CD4-positive, alpha-beta T cell (primary cell): ENCODE measurements around the gene MCAM. TPM values are rescaled to one million over a fixed set of nuclear protein-coding genes. Genes with fewer than 3 reads are reported as not detected.

Experiments used
- ATAC-seq: fragments of 200-7000 bp; cut with Tn5 transposase; one replicate; pipeline ENCODE4 v1.10.0; 2022; ENCODE audit warnings: mild to moderate bottlenecking; ENCODE audit not compliant: poor library complexity
- CTCF ChIA-PET: fragments of 350-600 bp; sonication (Branson Sonifier 250); formaldehyde crosslinking; loops from one replicate; lab custom pipeline; 2021; ENCODE audit warnings: antibody characterized with exemption, inconsistent platforms; lab: Charles Lee
- POLR2A ChIA-PET: fragments of 350-600 bp; sonication (Branson Sonifier 250); formaldehyde crosslinking; loops from one replicate; lab custom pipeline; 2021; ENCODE audit warnings: antibody characterized with exemption, inconsistent platforms; lab: Charles Lee
- DNase-seq, 14 experiments: peaks; one replicate each; pipeline ENCODE4 v3.0.0-alpha.2; 2013 to 2020; ENCODE audit warnings: mixed read lengths in 2 of 14
- H3K27ac ChIP-seq, 2 donors: one replicate each; pipeline versions ENCODE4 v1.5.1 to v1.7.0; 2013; ENCODE audit warnings: low read length in 2 of 2, low read depth in 1 of 2, mild to moderate bottlenecking in 1 of 2
- H3K27me3 ChIP-seq, 2 experiments: 1 replicate in 1 of 2; 2 replicates in 1 of 2; pipeline versions ENCODE4 v1.6.1 to v1.7.0; 2013; ENCODE audit warnings: low read length in 2 of 2, control low read depth in 1 of 2, mild to moderate bottlenecking in 1 of 2, moderate library complexity in 1 of 2; ENCODE audit not compliant: insufficient read depth in 2 of 2, control insufficient read depth in 1 of 2
- H3K36me3 ChIP-seq: one replicate; pipeline ENCODE4 v1.6.1; 2013; ENCODE audit warnings: low read length, control low read depth; ENCODE audit not compliant: insufficient read depth
- H3K4me1 ChIP-seq: one replicate; pipeline ENCODE4 v1.6.1; 2013; ENCODE audit warnings: low read length, control low read depth; ENCODE audit not compliant: insufficient read depth
- H3K4me3 ChIP-seq: one replicate; pipeline ENCODE4 v1.5.1; 2013; ENCODE audit warnings: mild to moderate bottlenecking, low read length, moderate library complexity
- H3K9me3 ChIP-seq, 2 experiments: 1 replicate in 1 of 2; 2 replicates in 1 of 2; pipeline versions ENCODE4 v1.6.1 to v1.7.0; 2013; ENCODE audit warnings: low read length in 2 of 2, mild to moderate bottlenecking in 2 of 2, control low read depth in 1 of 2, moderate library complexity in 1 of 2; ENCODE audit not compliant: control insufficient read depth in 1 of 2, insufficient read depth in 1 of 2
- H3K27ac Mint-ChIP-seq: one replicate; pipeline ENCODE4 v1.8.0; 2020; ENCODE audit warnings: mixed read lengths
- H3K27me3 Mint-ChIP-seq: one replicate; pipeline ENCODE4 v1.8.0; 2021; ENCODE audit warnings: mixed read lengths
- H3K36me3 Mint-ChIP-seq: one replicate; pipeline ENCODE4 v1.8.0; 2021; ENCODE audit warnings: low read depth, mixed read lengths
- H3K4me1 Mint-ChIP-seq: one replicate; pipeline ENCODE4 v1.8.0; 2021; ENCODE audit warnings: low read depth, mixed read lengths
- H3K4me3 Mint-ChIP-seq: one replicate; pipeline ENCODE4 v1.8.0; 2020; ENCODE audit warnings: mild to moderate bottlenecking, mixed read lengths
- H3K9me3 Mint-ChIP-seq: one replicate; pipeline ENCODE4 v1.8.0; 2020; ENCODE audit warnings: mixed read lengths
- CTCF ChIP-seq: fragments of 200-600 bp; IDR thresholded peaks from one replicate; pipeline ENCODE4 v1.8.0; 2022; ENCODE audit warnings: antibody characterized with exemption, mild to moderate bottlenecking
- intact Hi-C, 2 experiments: fragments of 100-400 bp; cut with DNase I in 1 of 2; cut with micrococcal nuclease in 1 of 2; formaldehyde crosslinking; loops; one replicate each; pipeline versions ENCODE4 v1.15.1 to v1.9.0; 2023 to 2025; cut with DNase I, micrococcal nuclease
- total RNA-seq, 174 experiments: library from RNA in 2 of 174; stranded (reverse) in 2 of 174; gene quantifications; one replicate each; pipeline ENCODE4 v1.2.3 and lab custom pipeline; 2021 to 2026

MCAM gene
- total RNA-seq, 2 experiments from 2014 or later, result 16.0 to 16.5 TPM

DNA sequence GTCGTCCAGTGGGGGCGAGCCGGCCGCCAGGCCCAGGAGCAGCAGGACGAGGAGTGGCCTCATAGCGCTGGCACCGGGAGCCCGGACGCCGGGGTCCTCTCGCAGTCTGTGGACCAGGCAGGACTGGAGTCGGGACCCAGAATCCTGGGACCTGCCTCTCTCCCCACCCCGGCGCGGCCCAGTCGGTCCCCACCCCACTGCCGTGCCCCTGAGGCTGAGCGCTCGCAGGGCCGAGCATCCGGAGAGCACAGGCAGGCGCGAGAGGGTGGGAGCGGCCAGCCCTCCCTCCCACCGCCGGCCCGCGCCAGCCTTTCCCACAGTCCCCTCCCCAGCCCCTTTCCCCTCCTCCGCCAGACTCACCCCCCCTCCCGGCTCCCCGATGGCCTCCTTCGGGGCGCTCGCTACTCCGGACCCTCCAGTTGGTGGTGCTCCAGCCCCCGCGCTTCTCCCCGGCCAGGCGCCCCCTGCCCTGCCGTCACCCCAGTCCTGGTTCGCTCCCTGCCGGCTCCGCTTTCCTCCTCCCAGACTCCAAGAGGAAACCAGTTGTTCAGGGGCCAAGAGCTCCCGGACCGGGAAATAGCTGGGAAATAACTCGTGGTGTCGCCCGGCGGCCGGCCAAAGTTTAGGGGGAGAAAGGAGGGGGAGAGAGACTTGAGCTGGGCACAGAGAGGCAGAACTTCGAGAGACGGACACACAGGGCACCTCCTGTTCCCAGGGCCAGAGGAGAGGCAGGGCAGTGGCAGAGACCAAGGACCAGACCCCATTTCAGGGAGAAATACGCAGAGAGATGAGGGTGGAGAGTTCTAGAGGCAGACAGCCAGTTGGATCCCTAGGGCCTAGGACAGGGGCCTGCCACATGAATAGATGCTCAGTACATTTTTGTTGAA, 23.6 kb upstream of the MCAM start, which contains the start of gene C1QTNF5:
TSS of gene C1QTNF5 (minus strand) at position 549 of the 887 bp plus-strand sequence. CDS start at position 63, 486 bp downstream.
- POLR2A ChIA-PET, result no interaction called here
- Histone ChIP-seq H3K36me3 (peaks cover 4% of the 10 kb centered on the region), H3K27ac (no peak within 1 kb of the TSS), H3K9me3 (peaks cover 0 to 12% of the 10 kb centered on the region in 2 experiments), H3K27me3 (peaks cover 34 to 45% of the 10 kb centered on the region in 2 experiments), H3K4me1 (peaks cover 32% of the 10 kb centered on the region), H3K4me3 (no peak within 1 kb of the TSS)
- no peaks in the 10 kb centered on the region for H3K9me3 Mint-ChIP-seq
- CTCF ChIA-PET, result interaction anchor here (0.6 to 1.0 kb wide), 3 partner anchors 16 to 18 kb away, joined by 3 read pairs; no protein-coding TSS in a partner anchor
- peak within 1 kb of the TSS; percentile 42 for H3K4me3 Mint-ChIP-seq
- no peak for TF ChIP-seq CTCF
- peaks cover 13% of the 10 kb centered on the region for H3K36me3 Mint-ChIP-seq
- ATAC-seq (no peak), DNase-seq (peak in 1 of 14 experiments; percentile 30)
- peaks cover 28% of the 10 kb centered on the region for H3K4me1 Mint-ChIP-seq
- no peak within 1 kb of the TSS for H3K27ac Mint-ChIP-seq
- intact Hi-C loops, result no loop called here
- peaks cover 58% of the 10 kb centered on the region for H3K27me3 Mint-ChIP-seq

GRCh38 chr11:119339589-119340334, 22.8 kb upstream of the MCAM start:
- peak; percentile 54 for TF ChIP-seq CTCF
- H3K27me3 ChIP-seq, result peaks cover 34 to 45% of the 10 kb centered on the region in 2 experiments
- peaks cover 40% of the 10 kb centered on the region for H3K4me1 ChIP-seq
- Mint-ChIP-seq H3K36me3 (peaks cover 17% of the 10 kb centered on the region), H3K27ac (no peak overlapping the region), H3K9me3 (no peaks in the 10 kb centered on the region), H3K4me1 (peaks cover 28% of the 10 kb centered on the region), H3K4me3 (no peak overlapping the region), H3K27me3 (peaks cover 52% of the 10 kb centered on the region)
- intact Hi-C loops, result no loop called here
- no peak for ATAC-seq
- peak in 3 of 14 experiments; percentile 54 to 64 (median 59) for DNase-seq
- peaks cover 4% of the 10 kb centered on the region for H3K36me3 ChIP-seq
- no peak overlapping the region for H3K4me3 ChIP-seq
- H3K27ac ChIP-seq, result no peak overlapping the region
- ChIA-PET CTCF (interaction anchor here (0.6 to 1.9 kb wide), 3 partner anchors 12 to 17 kb away, joined by 3 to 14 read pairs (median 3); no protein-coding TSS in a partner anchor), POLR2A (no interaction called here)
- H3K9me3 ChIP-seq, result peaks cover 0 to 12% of the 10 kb centered on the region in 2 experiments

- H3K27ac ChIP-seq, result no peak overlapping the region
- peaks cover 4% of the 10 kb centered on the region for H3K36me3 ChIP-seq
- TF ChIP-seq CTCF, result no peak
- Mint-ChIP-seq H3K9me3 (no peaks in the 10 kb centered on the region), H3K4me3 (peak overlapping the region; percentile 85), H3K36me3 (peaks cover 24% of the 10 kb centered on the region), H3K27ac (no peak overlapping the region), H3K4me1 (peaks cover 32% of the 10 kb centered on the region), H3K27me3 (peaks cover 49% of the 10 kb centered on the region)
- peaks cover 44% of the 10 kb centered on the region for H3K4me1 ChIP-seq
- DNase-seq (peak in 1 of 14 experiments; percentile 28), ATAC-seq (no peak)
- intact Hi-C loops, result no loop called here
- ChIA-PET CTCF (interaction anchor here (0.7 to 2.2 kb wide), 16 partner anchors 11 to 231 kb away, joined by 3 to 19 read pairs (median 5); partner anchors contain the start of genes CBL and USP2), POLR2A (interaction anchor here (0.6 to 1.7 kb wide), 4 partner anchors 15 to 272 kb away, joined by 3 to 6 read pairs (median 4); partner anchors contain the start of genes CBL and VPS11)
- peaks cover 0 to 12% of the 10 kb centered on the region in 2 experiments for H3K9me3 ChIP-seq
- H3K27me3 ChIP-seq, result peaks cover 31 to 45% of the 10 kb centered on the region in 2 experiments
- no peak overlapping the region for H3K4me3 ChIP-seq
Observed at GRCh38 chr11:119338965-119339588, 22.1 kb upstream of the MCAM start.
